GM19438 (cell line): ENCODE data around the gene COL7A1.

ENCODE experiments used
- ATAC-seq: cut with Tn5 transposase; IDR thresholded peaks from one replicate; pipeline ENCODE4 v1.9.1; 2021; ENCODE audit warnings: low read depth; ENCODE audit not compliant: unreplicated experiment

Gene COL7A1

GRCh38 chr3:48619541-48620524 lies 24.7 kb upstream of the COL7A1 start:
- ATAC-seq: no peak

GRCh38 chr3:48617559-48617958 lies 22.4 kb upstream of the COL7A1 start:
- no peak for ATAC-seq

- ATAC-seq: no peak
Measured at GRCh38 chr3:48614044-48614443, 18.9 kb upstream of the COL7A1 start.

- ATAC-seq: no peak
Measured at GRCh38 chr3:48612309-48612708, 17.2 kb upstream of the COL7A1 start.

GRCh38 chr3:48609088-48610005 lies 14.2 kb upstream of the COL7A1 start, which contains the start of gene UQCRC1:
Gene UQCRC1 (minus strand): TSS chr3:48609646. CDS start chr3:48609620, 26 bp downstream.
- ATAC-seq: peak; percentile 97

- no peak for ATAC-seq
Measured at GRCh38 chr3:48607519-48607918, 12.4 kb upstream of the COL7A1 start.

GRCh38 chr3:48601622-48601994 lies 6.5 kb upstream of the COL7A1 start:
- no peak for ATAC-seq

- no peak for ATAC-seq
Measured at GRCh38 chr3:48600711-48601621, 5.8 kb upstream of the COL7A1 start.

GRCh38 chr3:48599509-48600285 lies 4.6 kb upstream of the COL7A1 start:
- ATAC-seq: no peak

GRCh38 chr3:48599077-48599501 lies 4.0 kb upstream of the COL7A1 start:
- ATAC-seq: no peak

GRCh38 chr3:48598323-48599076 lies 3.4 kb upstream of the COL7A1 start:
- no peak for ATAC-seq

GRCh38 chr3:48597408-48597800 lies 2.3 kb upstream of the COL7A1 start:
- ATAC-seq: no peak

- no peak for ATAC-seq
Measured at GRCh38 chr3:48596676-48597407, 1.7 kb upstream of the COL7A1 start.

- no peak for ATAC-seq
Measured at GRCh38 chr3:48596157-48596556, 1.0 kb upstream of the COL7A1 start.

GRCh38 chr3:48595526-48596121 lies 495 bp upstream of the COL7A1 start:
- ATAC-seq: no peak

- ATAC-seq: no peak
Measured at GRCh38 chr3:48594417-48595049, 596 bp downstream of the COL7A1 start.

- no peak for ATAC-seq
Measured at GRCh38 chr3:48593337-48593736, 1.8 kb downstream of the COL7A1 start.
